Activated CD8-positive, alpha-beta memory T cell treated with anti-CD3 and anti-CD28 coated beads, Interleukin-2, amount 50 U/mL, for 1 hour (primary cell): ENCODE data around the gene UNC79.

ENCODE experiments used
- DNase-seq: peaks from one replicate; pipeline ENCODE4 v3.0.0-alpha.2; 2020; ENCODE audit errors: extremely low read depth

Gene UNC79

GRCh38 chr14:93548102-93548843 lies 117.5 kb downstream of the UNC79 start:
- DNase-seq: no peak

DNA sequence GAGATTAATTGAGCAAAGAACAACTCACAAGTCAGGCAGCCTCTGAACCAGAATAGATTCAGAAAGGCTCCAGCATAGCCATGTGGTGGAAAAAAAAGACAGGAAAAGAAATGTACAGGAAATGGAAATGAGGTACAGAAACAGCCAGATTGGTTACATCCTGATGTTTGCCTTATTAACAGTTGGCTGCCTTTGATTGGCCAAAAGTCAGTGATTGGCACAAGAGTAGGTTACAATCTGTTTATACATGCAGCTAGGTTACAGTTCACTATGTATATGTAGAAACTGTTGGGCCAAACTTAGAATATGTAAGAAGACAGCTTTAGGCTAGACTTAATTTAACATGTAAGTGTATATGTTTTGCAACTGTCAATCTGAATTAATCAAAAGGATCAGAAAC lies 118.9 kb downstream of the UNC79 start:
- DNase-seq: no peak

DNA sequence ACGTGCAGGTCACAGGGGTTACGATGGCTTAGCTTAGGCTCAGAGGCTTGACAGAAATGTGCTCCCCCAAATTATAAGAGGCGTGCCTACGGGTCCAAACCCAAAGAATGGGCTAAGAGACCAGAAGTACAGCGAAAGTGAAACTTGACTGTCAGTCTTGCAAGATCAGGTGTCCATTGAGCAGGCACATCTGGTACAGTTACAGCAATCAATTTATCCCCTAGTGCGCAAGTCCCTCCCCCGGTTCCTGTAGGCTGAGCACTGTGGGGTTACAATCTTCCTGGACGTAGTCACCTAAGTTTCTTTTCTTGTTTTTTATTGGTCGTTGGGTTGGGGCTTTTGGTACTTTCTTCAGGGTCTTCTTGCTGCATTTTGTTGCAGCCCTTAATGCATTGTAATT lies 134.2 kb downstream of the UNC79 start:
- no peak for DNase-seq

- no peak for DNase-seq
These were observed 135.4 kb downstream of the UNC79 start for GRCh38 chr14:93566065-93566693.

GRCh38 chr14:93571275-93571674 lies 140.5 kb downstream of the UNC79 start:
- DNase-seq: no peak

GRCh38 chr14:93579178-93579577 lies 148.4 kb downstream of the UNC79 start:
- no peak for DNase-seq

DNA sequence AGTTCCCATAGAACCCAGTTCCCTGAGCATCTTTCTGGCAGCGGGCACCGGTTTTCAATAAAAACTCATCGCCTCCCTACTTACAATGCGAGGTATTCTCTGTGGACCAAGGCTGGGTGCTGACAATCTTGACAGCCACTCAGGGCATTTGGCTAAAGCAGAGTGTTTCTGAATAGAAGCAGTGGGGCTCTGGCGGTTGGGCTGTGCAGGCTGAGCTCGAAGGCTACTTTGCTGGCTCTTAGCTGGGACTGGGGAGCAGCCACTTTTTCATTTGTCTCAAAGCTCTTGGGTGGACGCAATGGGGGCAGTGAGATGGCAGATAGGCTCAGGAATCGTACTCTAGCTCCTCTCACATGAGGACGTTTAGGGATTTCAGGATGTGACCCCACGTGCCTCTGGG lies 151.8 kb downstream of the UNC79 start:
- no peak for DNase-seq

GRCh38 chr14:93587330-93587729 lies 156.6 kb downstream of the UNC79 start:
- DNase-seq: no peak

DNA sequence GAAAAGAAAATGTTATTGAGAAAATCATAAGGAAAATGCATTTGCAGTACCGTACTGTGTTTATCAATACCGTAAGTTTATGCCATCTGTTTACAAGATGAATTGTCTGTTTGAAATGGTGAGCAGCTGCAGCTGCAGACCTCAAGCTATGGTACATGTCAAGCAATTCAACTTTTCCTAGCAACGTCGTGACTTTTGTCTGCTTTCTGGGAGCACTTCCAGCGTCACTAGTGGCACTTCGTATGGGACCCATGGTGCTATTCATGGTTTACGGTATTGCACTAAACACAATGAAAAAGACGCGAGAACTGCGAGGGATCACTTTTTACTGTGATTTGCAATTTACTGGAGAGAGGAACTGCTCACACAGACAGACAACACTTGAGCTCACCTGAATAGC lies 160.8 kb downstream of the UNC79 start:
- no peak for DNase-seq

DNA sequence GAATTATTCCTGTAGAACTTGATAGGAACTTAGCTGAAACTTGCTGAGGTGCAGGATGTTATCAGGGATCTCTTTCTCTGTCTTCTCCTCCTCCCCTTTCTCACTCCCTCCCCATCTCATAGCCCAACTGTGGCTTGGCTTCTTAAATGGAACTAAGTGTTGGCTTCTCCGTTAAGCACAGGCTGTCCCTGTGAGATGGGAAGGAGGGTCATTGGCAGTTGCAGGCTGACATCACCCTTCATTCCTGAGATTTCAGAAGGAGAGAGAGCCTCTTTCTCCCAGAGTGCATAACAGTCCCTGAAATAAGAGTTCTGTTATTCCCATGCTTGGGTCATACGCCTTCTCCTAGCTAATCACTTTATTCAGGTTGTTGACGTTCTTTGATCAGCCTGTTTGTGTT lies 162.0 kb downstream of the UNC79 start:
- no peak for DNase-seq

DNA sequence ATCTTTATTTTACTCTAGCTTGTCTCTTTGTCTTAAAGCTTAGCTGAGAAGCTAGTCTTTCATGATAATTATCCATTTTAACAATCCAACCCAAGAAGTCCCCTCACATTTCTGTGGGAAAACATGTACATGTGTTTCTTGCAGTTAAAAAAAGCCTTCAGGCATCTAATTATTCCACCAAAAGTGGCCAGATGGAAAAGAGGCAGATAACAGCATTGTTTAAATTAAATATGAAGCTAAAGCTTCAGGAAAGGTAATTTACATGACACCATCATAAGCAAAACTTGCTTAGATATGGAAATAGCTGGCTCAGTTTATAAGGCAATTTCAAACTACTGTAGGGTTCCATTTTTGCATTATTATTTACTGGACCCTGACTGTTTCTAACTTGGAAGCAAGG lies 175.4 kb downstream of the UNC79 start:
- no peak for DNase-seq

GRCh38 chr14:93619176-93619793 lies 188.5 kb downstream of the UNC79 start:
- no peak for DNase-seq

GRCh38 chr14:93628048-93628447 lies 197.3 kb downstream of the UNC79 start:
- no peak for DNase-seq

DNA sequence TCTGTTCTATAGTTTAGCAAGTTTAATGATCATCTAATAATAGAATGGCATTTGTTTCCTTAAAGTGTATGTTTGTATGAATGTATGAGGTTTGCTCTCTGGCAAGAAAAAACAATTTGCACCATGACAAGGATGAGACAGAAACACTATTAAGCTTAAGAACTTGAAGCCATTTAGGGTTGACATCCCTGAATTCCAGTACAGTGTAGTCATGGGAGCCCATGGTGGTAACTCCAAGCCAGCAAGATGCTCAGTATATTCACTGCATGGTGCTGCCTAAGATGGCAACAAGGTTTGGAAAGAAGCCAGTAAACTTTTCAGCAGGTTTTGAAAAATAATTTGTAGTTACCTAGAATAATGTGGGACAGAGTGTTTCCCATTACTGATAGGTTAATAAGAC lies 198.9 kb downstream of the UNC79 start:
- no peak for DNase-seq

GRCh38 chr14:93638790-93639189 lies 208.1 kb downstream of the UNC79 start:
- no peak for DNase-seq

DNA sequence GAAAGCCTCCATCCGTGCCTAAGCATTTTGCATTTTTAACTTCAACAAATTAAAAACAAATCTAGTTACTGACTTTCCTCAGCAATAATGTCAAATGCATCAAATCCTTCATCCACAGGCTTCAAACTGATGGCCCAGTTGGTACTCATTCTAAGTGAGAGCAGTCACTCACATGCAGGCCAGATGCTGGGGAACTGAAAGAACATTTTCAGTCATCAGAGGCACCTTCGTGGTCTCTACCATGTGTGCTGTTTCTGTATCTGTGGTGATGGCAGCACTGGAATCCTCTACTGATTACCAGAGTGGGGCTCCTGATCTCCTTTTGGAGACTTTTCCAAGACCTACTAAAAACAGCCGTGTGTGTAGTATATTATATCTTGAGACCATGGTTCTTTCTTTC lies 212.4 kb downstream of the UNC79 start:
- DNase-seq: no peak

DNA sequence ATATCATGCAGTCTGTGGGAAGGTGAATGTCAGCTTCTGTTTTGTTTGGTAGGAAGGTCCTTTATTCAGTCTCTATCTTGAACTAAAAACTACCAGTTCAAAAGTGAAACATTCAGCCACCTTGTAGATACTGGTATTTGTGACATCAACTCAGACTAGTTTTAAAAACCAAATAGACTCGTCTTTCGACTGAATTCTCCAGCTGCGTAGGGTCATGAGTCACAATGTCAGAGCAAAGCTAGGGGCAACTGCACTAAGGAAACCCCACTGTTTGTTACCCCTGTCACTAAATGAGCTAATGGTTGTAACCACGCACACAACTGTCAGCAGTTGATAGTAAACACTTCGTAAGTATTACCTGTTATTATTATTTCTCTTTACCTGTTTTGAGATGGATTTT lies 212.9 kb downstream of the UNC79 start:
- no peak for DNase-seq

GRCh38 chr14:93645200-93645599 lies 214.5 kb downstream of the UNC79 start:
- no peak for DNase-seq

GRCh38 chr14:93648440-93649168 lies 217.9 kb downstream of the UNC79 start:
- DNase-seq: no peak

- DNase-seq: no peak
These were observed 223.9 kb downstream of the UNC79 start for GRCh38 chr14:93654599-93654998.

GRCh38 chr14:93655078-93655750 lies 224.5 kb downstream of the UNC79 start:
- no peak for DNase-seq

- DNase-seq: no peak
These were observed 227.1 kb downstream of the UNC79 start for GRCh38 chr14:93657875-93658274.
